Gastroesophageal sphincter (tissue), 3 donors: ENCODE measurements around the gene EEFSEC.

Source experiments
- EP300 ChIP-seq: sonication (generic); formaldehyde crosslinking; IDR thresholded peaks from one replicate; pipeline ENCODE4 v1.6.1; 2017; ENCODE audit warnings: antibody characterized with exemption, mild to moderate bottlenecking
- POLR2A ChIP-seq, 2 donors: fragments of 450-650 bp; IDR thresholded peaks; one replicate each; pipeline ENCODE4 v1.6.1; 2017; ENCODE audit warnings: antibody characterized with exemption in 2 of 2, mild to moderate bottlenecking in 2 of 2, moderate library complexity in 1 of 2
- POLR2AphosphoS5 ChIP-seq: sonication (generic); formaldehyde crosslinking; IDR thresholded peaks from one replicate; pipeline ENCODE4 v1.6.1; 2017; ENCODE audit warnings: antibody characterized with exemption
- TF ChIP-seq, protein P1 (sequence below), 4 experiments: fragments of 200-600 bp in 2 of 4; fragments of 450-650 bp in 2 of 4; sonication (generic) in 1 of 4; IDR thresholded peaks; one replicate each; pipeline ENCODE4 v1.5.1; 2017 to 2019; ENCODE audit warnings: antibody characterized with exemption in 4 of 4, mild to moderate bottlenecking in 2 of 4, moderate library complexity in 2 of 4

DNA sequence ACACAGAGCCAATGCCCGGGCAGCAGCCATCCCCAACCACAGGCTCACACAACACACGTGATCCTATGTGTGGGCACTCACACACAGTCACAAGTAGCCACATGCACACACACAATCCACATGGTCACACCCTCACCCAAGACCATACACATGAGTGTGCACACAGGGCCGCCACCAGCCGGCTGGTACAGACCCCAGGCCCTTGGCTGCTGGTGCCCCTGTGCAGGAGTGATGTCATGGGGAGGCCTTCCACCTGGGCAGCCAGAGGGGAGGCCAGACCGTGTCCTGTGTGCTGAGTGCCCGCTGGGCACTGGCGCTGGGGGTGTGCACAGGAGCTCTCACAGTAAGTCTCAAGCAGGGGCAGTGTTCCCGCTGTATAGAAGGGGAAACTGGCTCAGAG is 276.5 kb downstream of the EEFSEC start:
- TF ChIP-seq, protein P1, sequence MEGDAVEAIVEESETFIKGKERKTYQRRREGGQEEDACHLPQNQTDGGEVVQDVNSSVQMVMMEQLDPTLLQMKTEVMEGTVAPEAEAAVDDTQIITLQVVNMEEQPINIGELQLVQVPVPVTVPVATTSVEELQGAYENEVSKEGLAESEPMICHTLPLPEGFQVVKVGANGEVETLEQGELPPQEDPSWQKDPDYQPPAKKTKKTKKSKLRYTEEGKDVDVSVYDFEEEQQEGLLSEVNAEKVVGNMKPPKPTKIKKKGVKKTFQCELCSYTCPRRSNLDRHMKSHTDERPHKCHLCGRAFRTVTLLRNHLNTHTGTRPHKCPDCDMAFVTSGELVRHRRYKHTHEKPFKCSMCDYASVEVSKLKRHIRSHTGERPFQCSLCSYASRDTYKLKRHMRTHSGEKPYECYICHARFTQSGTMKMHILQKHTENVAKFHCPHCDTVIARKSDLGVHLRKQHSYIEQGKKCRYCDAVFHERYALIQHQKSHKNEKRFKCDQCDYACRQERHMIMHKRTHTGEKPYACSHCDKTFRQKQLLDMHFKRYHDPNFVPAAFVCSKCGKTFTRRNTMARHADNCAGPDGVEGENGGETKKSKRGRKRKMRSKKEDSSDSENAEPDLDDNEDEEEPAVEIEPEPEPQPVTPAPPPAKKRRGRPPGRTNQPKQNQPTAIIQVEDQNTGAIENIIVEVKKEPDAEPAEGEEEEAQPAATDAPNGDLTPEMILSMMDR (IDR thresholded peaks at IDR 0.05), result no peak
- no peak for TF ChIP-seq POLR2A (IDR thresholded peaks at IDR 0.05)
- no peak for TF ChIP-seq POLR2AphosphoS5
- no peak for TF ChIP-seq EP300
